Femur (tissue), 1 donor: ENCODE measurements around the gene KRTAP2-3.
"Not testable (repeated sequence)": the region's sequence is repeated elsewhere in the genome, so short reads cannot be mapped to it uniquely, and the experiment has no call there.

ENCODE experiments used
- DNase-seq: peaks from one replicate; pipeline ENCODE4 v3.0.0-alpha.2; 2017

Gene KRTAP2-3

DNA sequence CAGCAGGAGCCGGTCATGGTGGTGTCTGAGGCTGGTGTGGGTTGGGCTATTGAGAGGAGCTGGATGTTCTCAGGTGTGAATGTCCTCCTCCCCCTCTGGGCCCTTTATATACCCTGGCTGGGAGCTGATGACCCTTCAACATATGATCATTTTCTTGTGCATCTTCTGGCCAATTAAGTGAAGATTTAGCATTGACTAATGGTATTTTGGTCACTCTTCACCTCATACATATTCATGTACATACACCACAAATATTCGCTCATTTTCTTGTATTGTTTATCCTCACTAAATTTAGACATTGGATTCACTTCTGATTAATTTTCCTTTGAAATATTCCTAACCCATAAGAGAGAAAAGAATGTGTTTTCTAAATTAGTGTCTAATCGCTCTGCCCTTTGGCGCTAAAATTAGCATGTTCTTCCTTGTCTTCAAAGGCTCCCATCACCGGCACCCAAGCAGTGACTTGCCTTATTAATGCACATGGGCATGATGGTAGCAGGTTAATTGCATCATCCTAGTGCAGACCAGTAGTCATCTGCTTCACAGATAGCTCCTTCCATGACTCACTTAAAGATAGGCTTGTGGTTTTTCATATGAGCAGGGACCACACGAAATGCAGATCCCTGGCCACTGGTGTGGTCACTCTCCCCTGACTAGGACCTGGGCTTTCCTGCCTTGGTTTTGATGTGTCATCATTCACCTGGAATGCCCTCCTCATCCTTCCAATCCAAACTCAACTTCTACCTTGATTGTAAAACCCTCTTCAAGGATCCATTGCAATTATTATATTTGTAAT lies 6.1 kb upstream of the KRTAP2-3 start, which contains the start of gene KRTAP2-4:
TSS of gene KRTAP2-4 (minus strand) at position 51 of the 796 bp plus-strand sequence. CDS start at position 17, 34 bp downstream.
- no peak for DNase-seq

DNA sequence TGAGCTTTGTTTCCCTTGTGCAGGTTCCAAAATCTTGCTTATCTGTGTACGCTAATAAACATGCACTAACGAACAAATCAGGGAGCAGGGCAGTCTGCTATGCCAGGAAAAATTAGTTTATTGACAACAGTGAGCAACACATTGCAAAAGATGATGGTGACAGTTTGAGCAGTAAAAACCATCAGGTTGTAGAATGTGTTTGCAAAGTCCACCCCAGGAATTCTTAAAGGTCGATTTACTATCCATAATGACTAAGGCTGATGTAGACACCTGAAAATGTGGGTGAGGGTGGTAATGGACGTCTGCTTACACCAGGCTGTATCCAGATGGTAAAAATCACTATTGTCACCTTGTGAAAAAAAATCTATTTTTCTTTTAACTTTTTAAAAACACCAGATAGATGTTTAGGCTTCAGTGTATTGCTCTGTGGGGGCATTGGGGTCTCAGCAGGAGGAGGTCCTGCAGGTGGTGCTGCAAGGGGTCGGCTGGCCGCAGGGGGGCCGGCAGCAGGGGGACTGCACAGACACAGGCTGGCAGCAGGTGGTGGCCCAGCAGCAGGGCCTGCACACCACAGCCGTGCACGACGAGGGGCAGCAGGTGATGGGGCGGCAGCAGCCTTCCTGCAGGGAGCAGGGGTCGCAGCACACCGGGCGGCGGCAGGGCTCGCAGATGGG lies 5.2 kb upstream of the KRTAP2-3 start:
- DNase-seq, result not testable (repeated sequence)

DNA sequence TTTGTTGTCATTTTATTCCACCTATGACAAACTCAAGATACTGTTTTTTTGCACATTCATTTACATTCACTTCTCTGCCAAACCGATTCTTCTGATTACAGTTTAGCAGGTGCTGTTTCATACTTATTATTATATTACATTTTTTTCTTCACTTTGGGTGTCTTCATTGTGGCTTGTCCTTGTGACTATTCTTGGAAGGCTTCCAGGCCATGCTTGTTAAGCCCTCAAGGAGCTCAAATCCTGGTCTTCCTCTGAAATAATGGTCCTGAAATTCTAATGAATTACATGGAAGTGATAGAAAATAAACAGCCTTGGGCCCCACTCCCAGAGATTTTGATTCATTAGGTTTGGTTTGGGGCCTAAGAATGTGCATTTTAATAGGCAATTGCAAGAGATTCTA lies 4.4 kb upstream of the KRTAP2-3 start:
- DNase-seq, result no peak

DNA sequence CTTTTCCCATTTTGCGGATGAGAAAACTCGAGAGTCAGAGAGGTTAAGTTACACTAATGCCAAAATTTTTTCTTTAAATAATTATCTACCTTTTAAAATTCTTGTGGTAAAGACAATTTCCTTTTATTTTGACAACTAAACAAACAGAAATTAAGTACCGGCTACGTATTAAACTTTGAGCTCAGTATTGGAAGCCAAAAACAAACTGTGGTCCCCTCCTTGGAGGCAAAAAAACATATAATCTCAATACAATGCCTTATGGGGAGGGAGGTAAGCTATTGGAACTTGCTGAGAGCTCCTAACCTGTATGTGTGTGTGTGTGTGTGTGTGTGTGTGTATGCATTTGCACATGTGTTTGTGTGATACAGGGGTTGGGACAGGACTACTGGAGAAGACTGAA lies 3.5 kb upstream of the KRTAP2-3 start:
- DNase-seq, result no peak

DNA sequence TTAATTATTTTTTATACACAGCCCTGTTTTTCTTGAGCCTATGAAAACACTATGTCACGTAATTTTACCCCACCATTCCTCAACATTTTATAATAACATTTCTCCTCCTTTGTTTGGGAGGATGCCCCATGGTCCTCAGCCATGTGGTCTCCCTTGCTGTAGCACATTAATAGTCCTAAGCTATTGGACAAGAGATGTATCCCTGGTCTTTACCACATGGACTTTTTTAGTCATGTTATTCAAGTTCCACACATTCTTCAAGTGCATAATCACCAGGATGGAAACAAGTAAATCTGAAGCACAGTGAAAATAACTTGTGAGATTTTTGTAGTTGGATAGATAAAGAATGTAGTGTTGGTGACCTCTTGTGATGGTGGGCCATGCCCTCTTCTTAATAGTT lies 2.0 kb upstream of the KRTAP2-3 start:
- no peak for DNase-seq

DNA sequence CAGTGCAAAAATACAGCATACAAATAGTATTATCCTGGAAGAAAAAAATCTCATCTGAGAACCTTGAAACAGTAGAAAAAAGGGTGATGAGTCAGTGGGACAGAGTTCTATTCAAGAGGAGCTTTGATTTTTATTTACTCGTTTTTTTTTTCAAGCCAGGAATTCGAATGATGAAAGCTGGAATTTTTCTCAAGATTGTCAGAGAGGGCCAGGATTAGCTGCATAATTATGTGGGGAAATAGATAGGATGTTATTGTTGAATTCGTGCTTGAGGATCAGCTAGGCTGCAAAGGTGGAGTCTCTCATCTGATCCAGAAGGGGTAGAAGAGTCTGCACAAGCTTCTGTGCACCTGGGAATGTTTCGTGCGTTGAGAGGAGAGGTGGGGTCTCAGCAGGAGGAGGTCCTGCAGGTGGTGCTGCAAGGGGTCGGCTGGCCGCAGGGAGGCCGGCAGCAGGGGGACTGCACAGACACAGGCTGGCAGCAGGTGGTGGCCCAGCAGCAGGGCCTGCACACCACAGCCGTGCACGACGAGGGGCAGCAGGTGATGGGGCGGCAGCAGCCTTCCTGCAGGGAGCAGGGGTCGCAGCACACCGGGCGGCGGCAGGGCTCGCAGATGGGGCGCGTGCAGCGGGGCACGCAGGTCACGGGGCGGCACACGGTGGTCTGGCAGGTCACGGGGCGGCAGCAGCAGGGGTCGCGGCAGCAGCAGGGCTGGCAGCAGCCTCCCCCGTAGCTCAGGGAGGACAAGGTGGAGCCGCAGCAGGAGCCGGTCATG lies 450 bp downstream of the KRTAP2-3 start:
- DNase-seq, result not testable (repeated sequence)

DNA sequence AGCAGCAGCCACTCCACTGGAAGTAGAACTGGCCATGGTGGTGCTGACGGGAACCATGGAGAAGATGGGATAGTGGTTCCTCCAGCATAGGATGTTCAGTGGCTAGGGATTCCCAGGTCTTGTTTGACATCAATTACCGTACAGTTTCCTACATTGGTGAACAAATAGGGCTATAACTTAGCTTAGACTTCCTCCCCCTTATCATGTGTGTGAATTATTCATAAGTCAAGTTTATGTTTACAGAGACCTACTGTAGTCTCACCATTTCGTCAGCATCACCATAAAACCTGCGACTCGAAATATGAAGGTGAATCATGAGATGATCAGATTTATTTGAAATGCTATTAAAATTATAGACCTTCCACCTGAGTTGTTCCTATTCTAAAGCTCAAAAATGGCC lies 1.2 kb downstream of the KRTAP2-3 start:
- DNase-seq, result no peak

DNA sequence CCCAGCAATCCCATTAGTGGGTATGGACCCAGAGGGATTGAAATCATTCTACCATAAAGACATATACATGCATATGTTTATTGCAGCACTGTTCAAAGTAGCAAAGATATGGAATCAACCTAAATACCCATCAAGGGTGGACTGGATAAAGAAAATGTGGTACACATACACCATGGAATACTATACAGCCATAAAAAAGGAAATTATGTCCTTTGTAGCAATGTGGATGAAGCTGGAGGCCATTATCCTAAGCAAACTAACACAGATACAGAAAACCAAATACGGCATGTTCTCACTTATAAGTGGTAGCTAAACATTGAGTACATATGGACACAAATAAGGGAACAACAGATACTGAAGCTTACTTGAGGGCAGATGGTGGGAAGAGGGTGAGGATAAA lies 2.4 kb downstream of the KRTAP2-3 start:
- no peak for DNase-seq

DNA sequence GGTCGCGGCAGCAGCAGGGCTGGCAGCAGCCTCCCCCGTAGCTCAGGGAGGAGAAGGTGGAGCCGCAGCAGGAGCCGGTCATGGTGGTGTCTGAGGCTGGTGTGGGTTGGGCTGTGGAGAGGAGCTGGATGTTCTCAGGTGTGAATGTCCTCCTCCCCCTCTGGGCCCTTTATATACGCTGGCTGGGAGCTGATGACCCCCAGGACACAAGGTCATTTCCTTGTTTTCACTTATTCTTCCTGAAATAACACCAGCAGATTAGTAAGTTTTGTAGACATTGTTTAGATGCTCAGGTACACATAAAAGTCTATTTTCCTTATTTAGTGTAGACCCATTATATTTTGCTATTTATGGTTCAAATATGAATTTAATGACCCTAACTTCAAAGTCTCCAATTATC lies 4.8 kb downstream of the KRTAP2-3 start, which contains the start of gene KRTAP2-2:
TSS of gene KRTAP2-2 (minus strand) at position 101 of the 400 bp plus-strand sequence. CDS start at position 82, 19 bp downstream.
- not testable (repeated sequence) for DNase-seq

DNA sequence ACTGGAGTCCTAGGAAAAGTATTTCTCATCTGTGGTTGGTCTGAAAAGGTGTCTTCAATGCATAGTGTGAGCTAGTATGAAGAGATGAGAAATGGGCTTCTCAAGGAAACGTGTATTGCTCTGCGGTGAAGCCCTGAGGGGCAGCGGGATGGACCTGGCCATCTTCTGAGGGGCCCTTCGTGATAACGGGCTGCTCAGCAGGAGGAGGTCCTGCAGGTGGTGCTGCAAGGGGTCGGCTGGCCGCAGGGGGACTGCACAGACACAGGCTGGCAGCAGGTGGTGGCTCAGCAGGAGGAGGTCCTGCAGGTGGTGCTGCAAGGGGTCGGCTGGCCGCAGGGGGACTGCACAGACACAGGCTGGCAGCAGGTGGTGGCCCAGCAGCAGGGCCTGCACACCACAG lies 5.4 kb downstream of the KRTAP2-3 start:
- not testable (repeated sequence) for DNase-seq

DNA sequence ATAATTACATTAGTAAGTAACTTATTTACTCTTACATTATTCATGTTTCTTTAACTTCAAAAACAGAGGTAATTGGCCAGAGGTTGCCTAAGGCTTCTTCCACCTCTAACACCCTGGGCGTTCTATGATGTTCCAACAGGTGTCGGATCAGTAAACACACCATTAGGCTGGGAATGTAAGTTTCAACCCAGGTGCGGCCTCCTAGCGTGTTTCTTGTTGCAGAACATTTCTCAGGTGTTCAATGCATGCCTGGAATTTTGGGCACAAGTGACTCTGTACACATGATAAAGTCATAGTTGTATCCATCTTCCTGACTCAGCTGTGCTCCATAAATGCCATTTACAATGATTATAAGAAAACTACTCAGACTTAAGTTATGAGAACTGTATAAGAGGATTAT lies 5.9 kb downstream of the KRTAP2-3 start:
- no peak for DNase-seq

DNA sequence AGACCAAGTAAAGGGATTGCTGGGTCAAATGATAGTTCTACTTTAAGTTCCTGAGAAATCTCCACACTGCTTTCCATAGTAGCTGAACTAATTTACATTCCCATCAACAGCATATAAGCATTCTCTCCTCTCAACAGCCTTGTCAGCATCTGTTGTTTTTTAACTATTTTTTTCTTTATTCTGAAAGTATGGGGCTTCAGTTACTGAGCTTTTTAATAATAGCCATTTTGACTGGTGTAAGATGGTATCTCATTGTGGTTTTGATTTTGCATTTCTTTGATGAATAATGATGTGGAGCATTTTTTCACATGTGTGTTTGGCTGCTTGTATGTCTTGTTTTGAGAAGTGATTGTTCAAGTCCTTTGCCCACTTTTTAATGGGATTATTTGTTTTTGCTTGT lies 7.3 kb downstream of the KRTAP2-3 start:
- DNase-seq, result no peak

DNA sequence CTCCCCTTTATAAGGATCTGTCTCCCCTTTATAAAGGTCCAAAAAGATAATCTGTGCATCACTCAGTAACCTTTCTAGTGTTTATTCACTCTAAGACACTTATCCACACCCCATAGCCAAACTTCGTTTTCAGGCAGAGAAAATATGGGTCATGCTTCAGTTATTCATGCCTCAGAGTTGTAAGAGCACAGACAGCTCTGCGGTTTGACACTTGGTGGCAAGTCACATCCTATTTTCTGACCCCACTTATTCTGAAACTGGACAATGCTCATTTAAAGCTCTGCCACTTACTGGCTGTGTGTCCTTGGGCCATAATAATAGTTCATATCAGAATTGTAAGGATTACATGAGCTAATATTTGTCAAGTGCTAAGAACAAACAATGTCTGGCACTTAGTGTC lies 10.8 kb downstream of the KRTAP2-3 start:
- no peak for DNase-seq

DNA sequence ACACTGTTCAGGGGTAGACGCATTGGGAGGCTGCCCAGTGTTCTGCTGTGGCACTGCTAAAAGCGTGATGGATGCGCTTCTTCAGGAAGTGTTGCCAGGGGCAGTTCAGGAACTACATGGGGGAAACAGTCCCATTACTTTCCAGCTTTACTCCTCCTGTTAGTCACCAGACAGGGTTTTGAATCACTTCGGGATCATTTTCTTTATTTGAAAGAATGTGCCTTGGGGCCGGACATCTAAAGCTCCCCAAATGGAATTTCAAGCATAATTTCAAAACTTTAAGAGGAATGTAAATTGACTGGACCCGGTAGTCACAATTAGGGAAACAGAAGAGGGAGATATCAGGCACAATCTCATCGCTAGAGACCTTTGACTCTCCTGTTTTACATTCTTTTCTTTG lies 11.5 kb downstream of the KRTAP2-3 start:
- no peak for DNase-seq

DNA sequence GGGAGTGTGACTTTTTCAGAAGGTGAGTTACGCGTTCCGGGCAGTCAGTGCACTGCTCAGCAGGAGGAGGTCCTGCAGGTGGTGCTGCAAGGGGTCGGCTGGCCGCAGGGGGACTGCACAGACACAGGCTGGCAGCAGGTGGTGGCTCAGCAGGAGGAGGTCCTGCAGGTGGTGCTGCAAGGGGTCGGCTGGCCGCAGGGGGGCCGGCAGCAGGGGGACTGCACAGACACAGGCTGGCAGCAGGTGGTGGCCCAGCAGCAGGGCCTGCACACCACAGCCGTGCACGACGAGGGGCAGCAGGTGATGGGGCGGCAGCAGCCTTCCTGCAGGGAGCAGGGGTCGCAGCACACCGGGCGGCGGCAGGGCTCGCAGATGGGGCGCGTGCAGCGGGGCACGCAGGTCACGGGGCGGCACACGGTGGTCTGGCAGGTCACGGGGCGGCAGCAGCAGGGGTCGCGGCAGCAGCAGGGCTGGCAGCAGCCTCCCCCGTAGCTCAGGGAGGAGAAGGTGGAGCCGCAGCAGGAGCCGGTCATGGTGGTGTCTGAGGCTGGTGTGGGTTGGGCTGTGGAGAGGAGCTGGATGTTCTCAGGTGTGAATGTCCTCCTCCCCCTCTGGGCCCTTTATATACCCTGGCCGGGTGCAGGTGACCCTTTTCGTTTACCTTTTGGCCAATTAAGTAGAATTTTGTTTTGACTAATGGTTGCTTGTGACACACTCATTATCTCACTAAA lies 13.0 kb downstream of the KRTAP2-3 start, which contains the start of gene KRTAP2-1:
TSS of gene KRTAP2-1 (minus strand) at position 582 of the 731 bp plus-strand sequence. CDS start at position 533, 49 bp downstream.
- not testable (repeated sequence) for DNase-seq

DNA sequence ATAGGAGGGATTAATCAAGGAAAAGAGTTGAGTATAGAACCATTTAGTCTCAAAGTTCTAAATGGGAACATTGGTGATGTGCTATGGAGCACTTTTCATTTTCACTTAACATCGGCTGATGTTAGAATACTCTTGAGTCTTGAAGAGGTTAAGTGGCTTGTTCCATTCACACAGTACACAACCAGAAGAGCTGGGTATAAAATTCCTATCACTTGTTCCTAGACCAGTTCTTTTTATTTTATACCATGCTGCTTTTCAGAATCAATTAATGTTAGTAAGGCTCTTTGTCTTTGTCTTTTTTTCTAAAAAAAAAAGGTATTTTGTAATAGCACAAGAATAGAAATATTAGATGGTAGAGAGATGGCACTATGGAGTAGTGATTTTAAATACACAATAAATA lies 17.0 kb downstream of the KRTAP2-3 start:
- no peak for DNase-seq

DNA sequence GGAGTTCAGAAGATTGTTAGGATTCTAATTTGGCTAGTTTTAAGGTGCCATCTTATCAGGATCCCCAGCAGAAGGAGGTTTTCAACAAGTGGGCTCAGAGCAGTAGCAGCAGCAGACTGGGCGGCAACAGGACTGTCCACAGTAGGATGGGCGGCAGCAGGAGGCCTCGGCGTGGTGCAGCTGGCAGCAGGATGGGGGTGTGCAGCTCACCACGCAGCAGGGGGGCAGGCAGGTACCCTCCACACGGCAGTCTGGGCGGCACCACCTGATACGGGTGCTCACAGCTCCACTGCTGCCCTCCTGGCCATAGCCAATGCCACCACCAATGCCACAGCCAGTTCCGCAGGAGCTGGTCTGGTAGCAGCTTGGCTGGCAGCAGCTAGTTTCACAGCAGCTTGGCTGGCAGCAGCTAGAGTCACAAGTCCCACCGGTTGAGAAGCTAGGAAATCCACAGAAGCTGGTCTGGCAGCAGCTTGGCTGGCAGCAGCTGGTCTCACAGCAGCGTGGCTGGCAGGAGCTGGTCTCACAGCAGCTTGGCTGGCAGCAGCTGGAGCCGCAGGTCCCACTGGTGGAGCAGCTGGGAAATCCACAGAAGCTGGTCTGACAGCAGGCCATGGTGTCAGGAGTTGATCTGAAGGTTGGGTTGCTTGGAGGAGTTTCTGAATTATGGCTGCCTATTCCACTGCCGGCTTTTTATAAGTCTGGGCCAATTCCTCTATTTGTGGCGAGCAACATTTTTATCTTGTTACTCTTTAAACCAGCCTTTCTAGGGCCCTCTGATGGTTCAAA lies 18.9 kb downstream of the KRTAP2-3 start, which contains the start of gene KRTAP1-1:
TSS of gene KRTAP1-1 (minus strand) at position 668 of the 789 bp plus-strand sequence. CDS start at position 615, 53 bp downstream.
- peak; percentile 59 for DNase-seq

DNA sequence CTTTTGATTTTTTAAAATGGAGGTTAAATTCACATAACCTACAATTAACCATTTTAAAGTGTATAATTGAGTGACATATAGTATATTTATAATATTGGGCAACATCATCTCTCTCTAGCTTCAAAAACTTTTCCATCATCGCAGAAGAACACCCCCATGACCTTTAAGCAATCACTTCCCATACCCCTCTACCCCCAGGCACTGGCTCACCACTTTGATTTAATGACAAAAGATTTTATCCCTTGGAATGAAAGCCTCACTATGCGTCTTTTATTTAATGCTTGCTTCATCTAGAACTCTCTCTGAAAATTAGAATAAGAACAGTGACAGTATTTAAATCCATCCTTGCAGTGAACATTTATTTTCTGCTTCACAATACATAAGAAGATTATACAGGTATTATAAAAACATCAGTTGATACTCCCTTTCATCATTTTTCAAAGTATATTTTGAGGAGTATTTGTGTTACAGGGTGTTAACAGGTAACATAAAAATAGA lies 22.0 kb downstream of the KRTAP2-3 start:
- DNase-seq, result no peak

DNA sequence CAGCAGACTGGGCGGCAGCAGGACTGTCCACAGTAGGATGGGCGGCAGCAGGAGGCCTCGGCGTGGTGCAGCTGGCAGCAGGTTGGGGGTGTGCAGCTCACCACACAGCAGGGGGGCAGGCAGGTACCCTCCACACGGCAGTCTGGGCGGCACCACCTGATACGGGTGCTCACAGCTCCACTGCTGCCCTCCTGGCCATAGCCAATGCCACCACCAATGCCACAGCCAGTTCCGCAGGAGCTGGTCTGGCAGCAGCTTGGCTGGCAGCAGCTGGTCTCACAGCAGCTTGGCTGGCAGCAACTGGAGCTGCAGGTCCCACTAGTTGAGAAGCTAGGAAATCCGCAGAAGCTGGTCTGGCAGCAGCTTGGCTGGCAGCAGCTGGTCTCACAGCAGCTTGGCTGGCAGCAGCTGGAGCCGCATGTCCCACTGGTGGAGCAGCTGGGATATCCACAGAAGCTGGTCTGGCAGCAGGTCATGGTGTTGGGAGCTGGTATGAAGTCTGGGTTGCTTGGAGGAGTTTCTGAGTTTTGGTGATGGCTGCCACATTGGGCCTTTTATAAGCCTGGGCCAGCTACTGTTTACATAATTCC lies 25.5 kb downstream of the KRTAP2-3 start, which contains the start of gene KRTAP1-3:
TSS of gene KRTAP1-3 (minus strand) at position 529 of the 590 bp plus-strand sequence. CDS start at position 476, 53 bp downstream.
- peak; percentile 38 for DNase-seq

DNA sequence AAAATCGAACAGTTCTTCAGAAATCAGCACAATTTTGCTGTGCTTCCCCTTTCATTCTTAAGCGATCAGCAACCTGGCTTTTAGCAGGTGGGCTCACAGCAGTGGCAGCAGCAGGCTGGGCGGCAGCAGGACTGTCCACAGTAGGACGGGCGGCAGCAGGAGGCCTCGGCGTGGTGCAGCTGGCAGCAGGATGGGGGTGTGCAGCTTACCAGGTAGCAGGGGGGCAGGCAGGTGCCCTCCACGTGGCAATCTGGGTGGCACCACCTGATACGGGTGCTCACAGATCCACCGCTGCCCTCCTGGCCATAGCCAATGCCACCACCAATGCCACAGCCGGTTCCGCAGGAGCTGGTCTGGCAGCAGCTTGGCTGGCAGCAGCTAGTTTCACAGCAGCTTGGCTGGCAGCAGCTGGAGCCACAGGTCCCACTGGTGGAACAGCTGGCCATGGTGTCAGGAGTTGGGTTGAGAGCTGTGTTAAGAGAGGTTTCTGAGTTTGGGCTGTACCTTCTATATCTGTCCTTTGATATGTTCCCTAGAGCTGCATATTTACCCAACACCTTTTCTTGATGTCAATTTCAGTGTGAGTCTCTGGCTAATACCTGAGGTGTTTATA lies 30.2 kb downstream of the KRTAP2-3 start, which contains the start of gene KRTAP1-4:
TSS of gene KRTAP1-4 (minus strand) at position 563 of the 613 bp plus-strand sequence. CDS start at position 446, 117 bp downstream.
- no peak for DNase-seq
